ENCODE data around the gene BEGAIN.

GRCh38 chr14:100590726-100591452, 3.7 kb upstream of the BEGAIN start:
- TF ChIP-seq CTCF (IDR thresholded peaks at IDR 0.05; ENCODE audit: low read length), result no peak
- no peak for TF ChIP-seq EZH2 (IDR thresholded peaks at IDR 0.05; ENCODE audit: borderline replicate concordance, low read length)

All from OCI-LY1 (cell line).